Measurements from ENCODE around the gene CPED1.
"Not testable (repeated sequence)": the region's sequence is repeated elsewhere in the genome, so short reads cannot be mapped to it uniquely, and the experiment has no call there.

Gene CPED1

GRCh38 chr7:120996988-120997345 is 8.5 kb downstream of the CPED1 start:
- no peak for DNase-seq (ENCODE audit: low spot score)

DNA sequence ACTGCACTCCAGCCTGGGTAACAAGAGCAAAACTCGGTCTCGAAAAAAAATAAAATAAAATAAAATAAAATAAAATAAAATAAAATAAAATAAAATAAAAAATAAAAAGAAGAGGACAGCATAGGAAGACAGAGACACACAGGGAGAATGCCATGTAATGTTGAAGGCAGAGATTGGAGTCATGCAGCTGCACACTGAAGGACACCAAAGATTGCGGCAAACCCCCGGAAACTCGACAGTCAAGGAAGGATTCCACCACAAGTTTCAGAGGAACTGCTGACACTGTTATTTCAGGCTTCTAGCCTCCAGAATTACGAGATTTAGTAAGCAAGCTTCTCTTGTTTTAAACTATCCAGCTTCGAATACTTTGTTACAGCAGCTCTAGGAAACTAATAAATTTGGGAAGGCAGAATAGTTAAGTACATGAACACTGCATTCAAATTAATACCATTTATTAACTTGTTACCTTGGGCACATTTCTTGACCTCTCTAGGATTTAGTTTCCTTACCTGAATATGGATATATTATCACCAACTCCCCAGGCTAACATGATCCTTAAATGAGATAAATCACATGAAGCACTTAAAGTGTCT is 9.5 kb downstream of the CPED1 start:
- no peak for DNase-seq (ENCODE audit: low spot score)

DNA sequence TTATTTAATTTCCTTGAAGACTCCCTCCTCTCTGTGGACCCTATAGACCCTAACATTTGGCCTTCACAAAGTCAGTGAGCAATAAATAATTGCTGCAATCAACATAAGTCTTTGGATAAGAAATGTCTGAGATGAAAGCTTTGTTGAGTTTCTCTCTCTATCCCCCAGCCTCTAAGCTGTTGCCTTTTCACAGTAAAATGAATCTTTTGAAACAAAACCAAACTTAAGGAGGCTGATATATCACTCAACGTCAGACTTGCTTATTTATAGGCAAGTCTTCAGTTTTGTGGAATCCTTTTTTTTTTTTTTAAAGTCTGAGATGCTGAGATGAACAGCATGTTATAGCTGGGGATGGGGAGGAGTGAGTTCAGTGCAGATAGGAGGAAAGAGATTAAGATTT is 10.0 kb downstream of the CPED1 start:
- no peak for DNase-seq (ENCODE audit: low spot score)

- no peak for DNase-seq (ENCODE audit: low spot score)
These were observed 10.6 kb downstream of the CPED1 start for GRCh38 chr7:120998996-120999565.

DNA sequence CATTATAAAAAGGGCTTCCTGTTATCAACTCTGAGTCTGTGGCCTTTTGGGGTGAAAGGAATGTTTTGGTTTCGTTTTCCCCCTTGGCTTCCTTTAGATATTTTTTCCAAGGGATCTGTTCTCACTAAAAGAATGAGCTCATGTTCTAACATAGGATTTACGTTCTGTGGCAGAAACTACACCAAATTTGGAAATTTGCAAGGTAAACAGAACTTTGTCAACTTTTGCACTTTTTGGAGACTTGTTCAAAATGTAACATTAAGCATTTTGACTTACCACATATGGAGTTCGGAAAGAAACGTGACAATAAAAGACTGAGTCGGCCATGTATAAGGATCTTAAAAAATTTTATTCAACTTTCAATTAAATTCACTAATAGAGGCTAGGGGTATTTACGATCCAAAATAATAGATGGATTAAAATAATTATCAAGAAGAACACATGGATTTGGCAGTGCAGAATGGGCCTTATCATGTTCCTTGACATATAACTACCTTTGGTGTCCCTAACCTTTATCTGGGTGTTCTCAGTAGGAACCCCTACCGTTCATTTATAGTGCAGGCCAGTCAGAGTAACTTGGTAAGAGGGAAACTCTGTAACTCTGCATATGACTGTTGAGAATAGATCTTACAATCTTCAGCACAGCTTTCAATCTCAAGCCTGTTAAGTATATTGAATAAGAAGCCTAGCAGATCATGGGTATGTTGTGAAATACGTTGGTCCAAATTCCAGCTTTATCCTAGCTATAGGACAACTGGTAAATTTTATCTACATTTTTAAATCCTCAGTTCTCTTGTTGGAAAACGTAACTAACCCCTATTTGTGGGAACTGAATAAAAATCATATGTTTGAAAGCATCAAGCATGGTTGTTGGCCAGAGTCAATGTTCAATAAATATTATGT is 11.8 kb downstream of the CPED1 start:
- no peak for DNase-seq (ENCODE audit: low spot score)

GRCh38 chr7:121001234-121001906 is 12.9 kb downstream of the CPED1 start:
- DNase-seq (ENCODE audit: low spot score), result no peak

DNA sequence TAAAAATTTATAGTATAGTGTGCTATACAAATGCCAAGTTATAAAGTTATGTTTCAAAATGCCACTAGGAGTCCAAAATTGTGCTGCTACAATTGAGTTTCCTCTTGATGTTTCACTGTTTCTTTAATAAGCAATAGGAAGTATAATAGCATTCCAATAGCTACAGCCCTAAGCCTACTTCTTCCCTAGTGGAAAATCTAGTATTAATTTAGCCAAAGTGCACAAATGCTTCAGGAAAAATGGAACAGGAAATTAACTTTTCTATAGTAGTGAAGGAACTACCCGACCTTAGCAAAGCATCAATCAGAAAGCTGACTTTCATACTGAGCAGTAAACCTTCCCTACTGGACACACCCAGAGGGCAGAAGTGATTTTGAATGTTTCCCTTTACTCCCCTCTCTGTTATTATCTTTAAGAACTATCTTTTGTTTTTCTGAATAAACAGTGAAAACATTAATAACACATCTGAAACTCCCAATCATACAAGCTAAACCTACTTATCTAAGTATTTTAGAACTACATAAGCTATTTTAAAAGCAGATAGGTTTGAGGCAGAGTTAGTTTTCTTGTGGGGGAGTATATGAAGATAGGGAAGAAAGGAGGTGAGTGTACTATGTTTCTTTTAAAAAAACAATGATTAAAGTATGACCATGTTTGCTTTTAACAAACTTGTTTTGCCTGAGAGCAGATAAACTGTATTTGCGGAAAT is 13.7 kb downstream of the CPED1 start:
- no peak for DNase-seq (ENCODE audit: low spot score)

DNA sequence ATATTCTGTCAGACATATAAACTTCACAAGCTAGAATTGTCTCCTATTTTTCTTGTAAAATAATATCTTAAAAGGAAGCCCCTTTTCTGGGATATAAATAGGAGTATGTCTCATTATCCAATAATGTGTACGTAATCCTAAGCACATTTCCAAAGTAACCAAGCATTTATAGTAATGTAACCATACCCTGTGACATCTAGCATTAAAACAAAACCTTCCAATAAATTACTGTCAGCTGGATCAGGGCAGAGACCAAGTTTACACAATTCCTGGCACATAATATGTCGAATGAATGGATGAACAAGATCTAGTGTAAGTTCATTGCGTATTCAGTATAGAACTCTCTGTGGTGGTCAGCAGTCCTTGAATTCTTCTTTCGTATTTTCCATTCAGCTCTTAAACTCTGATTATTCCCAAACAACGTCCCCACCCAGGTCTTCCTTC is 14.3 kb downstream of the CPED1 start:
- no peak for DNase-seq (ENCODE audit: low spot score)

DNA sequence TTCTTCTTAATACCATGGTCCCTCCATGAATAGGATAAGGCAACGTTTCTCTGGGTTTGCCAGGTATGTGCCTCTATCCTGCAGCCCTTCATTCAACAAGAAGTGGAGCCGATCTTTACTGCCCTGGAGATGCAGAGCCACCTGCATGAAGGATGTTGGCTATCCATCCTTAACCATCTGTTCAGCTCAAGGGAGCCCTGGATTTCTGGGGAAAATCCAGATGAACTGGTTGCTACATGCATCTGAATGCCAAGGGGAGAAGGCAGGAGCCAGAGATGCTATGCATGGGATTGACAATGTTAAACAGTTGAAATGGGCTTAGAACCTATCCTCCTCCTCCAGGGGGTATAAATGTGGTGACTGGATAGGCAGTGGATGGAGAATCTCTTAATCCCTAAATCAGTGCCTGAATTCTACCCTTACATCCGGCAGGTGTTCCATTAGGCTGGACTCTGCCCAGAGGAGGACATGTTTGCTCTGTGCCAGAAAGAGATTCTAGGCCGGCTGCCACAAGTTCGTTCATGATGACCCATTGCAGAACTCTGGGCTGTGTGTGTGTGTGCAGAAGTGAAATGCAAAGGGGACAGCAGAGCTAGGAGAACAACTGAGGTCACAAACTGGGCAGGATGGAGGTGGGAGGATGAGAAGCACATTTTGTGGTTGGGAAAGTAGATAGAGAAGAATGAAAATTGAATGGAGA is 15.6 kb downstream of the CPED1 start:
- no peak for DNase-seq (ENCODE audit: low spot score)

- DNase-seq (ENCODE audit: low spot score), result not testable (repeated sequence)
These were observed 16.5 kb downstream of the CPED1 start for GRCh38 chr7:121005058-121005457.

GRCh38 chr7:121005996-121006584 is 17.6 kb downstream of the CPED1 start:
- no peak for DNase-seq (ENCODE audit: low spot score)

DNA sequence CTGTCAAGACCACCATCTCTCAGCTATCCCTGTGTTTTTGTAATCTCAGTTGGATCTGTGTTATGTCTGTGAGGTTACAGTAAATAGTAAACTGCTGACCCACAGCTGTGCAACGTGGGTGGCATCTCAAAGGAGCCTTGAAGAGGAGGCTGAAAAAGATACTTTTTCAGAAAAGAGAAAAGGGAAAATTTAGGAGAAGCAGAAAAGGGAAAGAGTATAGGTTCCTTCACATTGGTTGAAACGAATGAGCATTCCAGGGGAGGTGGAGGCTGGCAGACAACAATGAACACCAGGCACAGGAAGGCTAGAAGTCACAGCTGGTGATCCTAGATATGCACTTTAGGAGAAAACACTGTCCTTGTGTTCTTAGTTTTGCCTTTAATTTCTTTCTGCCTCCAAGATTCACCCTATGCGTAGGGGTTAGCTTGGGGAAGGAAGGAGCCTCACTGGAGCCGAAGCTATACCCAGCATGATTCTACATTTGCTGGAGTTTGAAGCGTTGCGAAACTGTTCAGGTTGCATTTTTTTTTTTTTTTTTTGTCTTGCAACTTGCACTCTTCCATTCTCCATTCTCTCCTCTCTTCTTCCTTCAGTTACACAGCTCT is 18.3 kb downstream of the CPED1 start:
- DNase-seq (ENCODE audit: low spot score), result no peak

GRCh38 chr7:121008816-121009215 is 20.3 kb downstream of the CPED1 start:
- no peak for DNase-seq (ENCODE audit: low spot score)

DNA sequence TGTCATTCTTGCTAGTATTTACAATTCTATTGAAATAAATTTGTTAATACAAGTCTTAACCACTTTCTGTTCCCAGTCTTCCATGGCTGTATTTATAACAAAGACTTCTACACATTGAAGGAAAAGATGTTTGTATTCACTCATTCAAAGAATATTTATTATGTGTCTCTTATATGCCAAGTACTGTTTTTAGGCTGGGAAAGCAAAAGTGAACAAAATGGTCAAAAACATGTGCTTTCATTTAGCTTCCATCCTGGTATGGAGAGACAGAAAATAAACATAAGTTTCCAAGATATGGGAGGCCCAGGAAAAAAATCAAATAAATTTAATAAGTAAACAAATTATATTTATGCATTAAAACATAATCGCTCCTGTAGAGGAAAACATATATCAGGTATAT is 22.9 kb downstream of the CPED1 start:
- no peak for DNase-seq (ENCODE audit: low spot score)

GRCh38 chr7:121012170-121012874 is 23.8 kb downstream of the CPED1 start:
- no peak for DNase-seq (ENCODE audit: low spot score)

DNA sequence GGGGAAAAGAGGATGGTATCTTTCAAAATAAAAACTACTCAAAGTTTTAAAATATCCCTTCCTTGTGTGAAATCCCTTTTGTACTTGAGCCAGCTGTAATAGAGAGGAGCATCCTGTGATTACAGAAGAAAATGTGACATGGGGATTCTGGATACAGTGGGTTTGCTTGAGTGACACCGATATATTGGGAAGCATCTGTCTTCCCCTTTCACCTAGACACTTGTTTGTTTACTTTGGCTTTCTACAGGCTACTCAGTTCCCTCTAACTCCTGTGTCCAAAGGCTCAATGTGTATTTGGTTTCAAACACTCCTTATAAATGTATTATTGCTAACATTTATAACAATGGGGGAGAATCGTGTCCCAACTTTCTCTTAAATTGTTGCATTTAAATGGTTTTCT is 24.4 kb downstream of the CPED1 start:
- DNase-seq (ENCODE audit: low spot score), result no peak

DNA sequence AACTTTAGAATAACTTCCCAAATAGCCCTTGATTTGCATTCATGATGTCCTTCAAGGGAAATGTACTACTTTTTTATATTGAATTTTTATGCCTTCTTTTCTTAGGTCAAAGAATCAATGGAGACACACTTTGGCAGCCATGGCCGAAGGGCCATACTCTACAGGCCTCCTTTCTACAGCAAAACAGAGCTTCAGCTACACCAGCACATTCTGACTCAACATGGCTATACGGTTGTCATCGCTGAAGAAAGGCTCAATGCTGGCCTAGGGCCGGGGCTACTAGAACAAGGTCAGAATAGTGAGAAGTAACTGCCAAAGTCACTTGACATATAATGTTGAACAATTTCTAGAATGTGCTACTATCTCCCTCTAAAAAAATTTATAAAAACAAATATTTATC is 27.0 kb downstream of the CPED1 start:
- DNase-seq (ENCODE audit: low spot score), result no peak

DNA sequence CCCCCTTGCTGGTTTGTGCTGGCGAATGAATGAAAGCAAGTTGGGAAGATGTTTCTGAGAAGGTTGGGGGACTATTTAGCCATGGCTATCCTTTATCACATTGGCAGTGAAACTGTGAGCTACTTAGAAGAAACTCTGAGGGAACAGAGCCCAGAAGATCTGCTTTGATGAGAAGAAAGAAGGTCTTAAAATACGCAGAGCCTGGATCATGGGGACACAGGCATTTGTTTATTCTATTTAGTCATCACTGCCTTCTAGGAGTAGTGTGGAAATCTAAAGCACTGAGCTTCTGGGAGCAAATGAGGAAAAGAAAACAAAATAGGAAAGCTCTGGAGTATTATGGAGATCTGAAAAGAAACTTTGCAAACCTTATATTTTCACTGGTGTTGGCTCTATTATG is 28.5 kb downstream of the CPED1 start:
- DNase-seq (ENCODE audit: low spot score), result no peak

- no peak for DNase-seq (ENCODE audit: low spot score)
These were observed 29.1 kb downstream of the CPED1 start for GRCh38 chr7:121017586-121017985.

DNA sequence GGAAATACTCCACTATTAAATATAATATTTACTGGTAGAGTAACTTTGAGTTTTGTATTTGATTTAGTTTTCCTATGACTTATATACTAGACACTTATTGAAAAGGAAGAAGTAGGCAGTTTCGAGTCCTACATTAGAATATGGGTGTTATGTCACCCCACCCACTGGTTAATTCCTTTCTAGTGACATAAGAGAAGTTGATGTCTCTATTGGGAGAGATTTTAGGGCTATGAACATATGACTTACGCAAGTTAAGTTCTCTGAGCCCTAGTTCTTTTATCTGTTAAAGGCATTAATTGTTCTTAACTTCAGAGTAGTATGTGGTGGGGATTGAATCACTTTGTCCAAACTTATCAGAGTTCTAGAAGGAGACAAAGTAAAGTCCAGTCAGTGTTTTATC is 30.5 kb downstream of the CPED1 start:
- no peak for DNase-seq (ENCODE audit: low spot score)
